Body of pancreas (tissue), 4 donors: Measurements from ENCODE around the gene PRR20B.
"Not testable (repeated sequence)": the region's sequence is repeated elsewhere in the genome, so short reads cannot be mapped to it uniquely, and the experiment has no call there.

Source experiments
- CTCF ChIP-seq, 7 experiments: fragments of 450-650 bp in 4 of 7; fragments of 200-600 bp in 3 of 7; sonication (generic) in 3 of 7; IDR thresholded peaks; one replicate each; pipeline ENCODE4 v1.5.1; 2016 to 2019; ENCODE audit warnings: antibody characterized with exemption in 7 of 7
- POLR2A ChIP-seq, 3 donors: fragments of 450-650 bp; IDR thresholded peaks; one replicate each; pipeline ENCODE4 v1.6.1; 2016; ENCODE audit warnings: antibody characterized with exemption in 3 of 3, mild to moderate bottlenecking in 2 of 3

GRCh38 chr13:57147188-57147587 lies at the start of gene PRR20B:
- TF ChIP-seq CTCF, POLR2A (IDR thresholded peaks at IDR 0.05): not testable (repeated sequence)
